OCI-LY7 (cell line): ENCODE measurements around the gene UBE3C.

ENCODE experiments used
- EZH2phosphoT487 ChIP-seq: fragments of 200-600 bp; sonication (generic); IDR thresholded peaks from 2 replicates; pipeline ENCODE4 v1.6.1; 2018; ENCODE audit warnings: low read depth, borderline replicate concordance, mild to moderate bottlenecking, mixed run types, antibody characterized with exemption, low read length, moderate library complexity, mixed read lengths
- TF ChIP-seq, protein P1 (sequence below): fragments of 200-600 bp; sonication (generic); conservative IDR thresholded peaks from 2 replicates; pipeline ENCODE4 v1.5.1; 2014; ENCODE audit warnings: mild to moderate bottlenecking, antibody characterized with exemption, low read length, moderate library complexity, mixed read lengths

DNA sequence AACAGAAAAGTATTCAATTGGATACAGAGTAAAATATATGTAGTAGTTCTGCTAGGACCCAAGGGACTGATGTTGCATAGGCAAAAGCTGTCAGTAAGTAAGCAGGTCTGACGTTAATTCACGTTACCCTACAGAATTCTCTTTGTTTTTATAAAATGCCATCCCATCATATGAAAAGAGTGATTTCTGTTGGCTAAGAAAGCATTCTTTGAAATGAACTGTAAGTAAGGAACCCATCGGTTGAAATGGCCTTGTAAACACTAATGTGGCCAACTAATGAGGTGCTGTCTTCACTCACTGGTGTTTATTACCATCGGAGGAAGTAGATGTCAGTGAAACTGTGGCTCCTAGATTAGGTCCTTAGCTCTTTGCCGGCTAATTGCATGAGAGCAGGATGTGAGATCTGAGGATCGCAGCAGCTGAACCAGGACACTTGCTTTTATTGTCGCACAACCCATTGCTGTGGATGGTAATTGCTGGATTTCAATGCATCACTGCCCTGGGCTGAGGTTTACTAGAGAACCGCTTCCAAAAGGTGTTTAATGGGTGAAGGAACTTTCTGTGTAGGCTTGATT lies 49.5 kb downstream of the UBE3C start:
- TF ChIP-seq EZH2phosphoT487 = no peak
- TF ChIP-seq, protein P1, sequence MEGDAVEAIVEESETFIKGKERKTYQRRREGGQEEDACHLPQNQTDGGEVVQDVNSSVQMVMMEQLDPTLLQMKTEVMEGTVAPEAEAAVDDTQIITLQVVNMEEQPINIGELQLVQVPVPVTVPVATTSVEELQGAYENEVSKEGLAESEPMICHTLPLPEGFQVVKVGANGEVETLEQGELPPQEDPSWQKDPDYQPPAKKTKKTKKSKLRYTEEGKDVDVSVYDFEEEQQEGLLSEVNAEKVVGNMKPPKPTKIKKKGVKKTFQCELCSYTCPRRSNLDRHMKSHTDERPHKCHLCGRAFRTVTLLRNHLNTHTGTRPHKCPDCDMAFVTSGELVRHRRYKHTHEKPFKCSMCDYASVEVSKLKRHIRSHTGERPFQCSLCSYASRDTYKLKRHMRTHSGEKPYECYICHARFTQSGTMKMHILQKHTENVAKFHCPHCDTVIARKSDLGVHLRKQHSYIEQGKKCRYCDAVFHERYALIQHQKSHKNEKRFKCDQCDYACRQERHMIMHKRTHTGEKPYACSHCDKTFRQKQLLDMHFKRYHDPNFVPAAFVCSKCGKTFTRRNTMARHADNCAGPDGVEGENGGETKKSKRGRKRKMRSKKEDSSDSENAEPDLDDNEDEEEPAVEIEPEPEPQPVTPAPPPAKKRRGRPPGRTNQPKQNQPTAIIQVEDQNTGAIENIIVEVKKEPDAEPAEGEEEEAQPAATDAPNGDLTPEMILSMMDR = no peak
